Naive thymus-derived CD4-positive, alpha-beta T cell (primary cell): ENCODE results near the gene LIMK1. TPM values are rescaled to one million over a fixed set of nuclear protein-coding genes. Genes with fewer than 3 reads are reported as not detected.
"Not testable (repeated sequence)": the region's sequence is repeated elsewhere in the genome, so short reads cannot be mapped to it uniquely, and the experiment has no call there.

Source experiments
- ATAC-seq: fragments of 150-1000 bp; cut with Tn5 transposase; 2 replicates; pipeline ENCODE4 v1.10.0; 2021; ENCODE audit warnings: mild to moderate bottlenecking, moderate library complexity
- CTCF ChIA-PET: fragments of 350-600 bp; sonication (Branson Sonifier 250); formaldehyde crosslinking; loops from one replicate; lab custom pipeline; 2021; ENCODE audit warnings: antibody characterized with exemption; lab: Charles Lee
- POLR2A ChIA-PET: fragments of 350-600 bp; sonication (Branson Sonifier 250); formaldehyde crosslinking; loops from one replicate; lab custom pipeline; 2021; ENCODE audit warnings: antibody characterized with exemption, inconsistent platforms; lab: Charles Lee
- DNase-seq, 9 donors: peaks; one replicate each; pipeline versions ENCODE4 v3.0.0 to v3.0.0-alpha.2; 2020 to 2022; ENCODE audit warnings: mixed read lengths in 1 of 9
- H3K27ac ChIP-seq: one replicate; pipeline ENCODE4 v1.7.0; 2013; ENCODE audit warnings: mild to moderate bottlenecking, low read depth, low read length, moderate library complexity
- H3K27me3 ChIP-seq, 2 donors: one replicate each; pipeline ENCODE4 v1.7.0; 2013; ENCODE audit warnings: low read length in 2 of 2, mild to moderate bottlenecking in 2 of 2, moderate library complexity in 2 of 2; ENCODE audit not compliant: control insufficient read depth in 2 of 2, insufficient read depth in 2 of 2
- H3K36me3 ChIP-seq, 3 experiments: 1 replicate in 2 of 3; 2 replicates in 1 of 3; pipeline ENCODE4 v1.7.0; 2013; ENCODE audit warnings: low read length in 3 of 3, mild to moderate bottlenecking in 3 of 3, moderate library complexity in 1 of 3; ENCODE audit not compliant: insufficient read depth in 3 of 3, control insufficient read depth in 2 of 3
- H3K4me1 ChIP-seq, 2 donors: one replicate each; pipeline ENCODE4 v1.7.0; 2013; ENCODE audit warnings: low read length in 2 of 2, mild to moderate bottlenecking in 2 of 2, moderate library complexity in 1 of 2; ENCODE audit not compliant: control insufficient read depth in 2 of 2, insufficient read depth in 2 of 2
- H3K4me3 ChIP-seq: 2 replicates; pipeline ENCODE4 v1.7.0; 2013; ENCODE audit warnings: mild to moderate bottlenecking, low read length
- H3K9me3 ChIP-seq, 3 experiments: 1 replicate in 2 of 3; 2 replicates in 1 of 3; pipeline ENCODE4 v1.7.0; 2013; ENCODE audit warnings: low read length in 3 of 3; ENCODE audit not compliant: control insufficient read depth in 2 of 3
- H3K27ac Mint-ChIP-seq, 9 donors: one replicate each; pipeline ENCODE4 v1.8.0; 2020 to 2022; ENCODE audit warnings: mixed read lengths in 9 of 9, mild to moderate bottlenecking in 8 of 9, moderate library complexity in 5 of 9, inconsistent platforms in 2 of 9
- H3K27me3 Mint-ChIP-seq, 5 donors: one replicate each; pipeline ENCODE4 v1.8.0; 2021 to 2022; ENCODE audit warnings: mixed read lengths in 5 of 5, mild to moderate bottlenecking in 1 of 5
- H3K36me3 Mint-ChIP-seq, 5 donors: one replicate each; pipeline ENCODE4 v1.8.0; 2020 to 2022; ENCODE audit warnings: mixed read lengths in 5 of 5, mild to moderate bottlenecking in 3 of 5, inconsistent platforms in 1 of 5
- H3K4me1 Mint-ChIP-seq, 7 donors: one replicate each; pipeline ENCODE4 v1.8.0; 2020 to 2022; ENCODE audit warnings: mixed read lengths in 7 of 7, mild to moderate bottlenecking in 3 of 7, inconsistent platforms in 1 of 7
- H3K4me3 Mint-ChIP-seq, 10 donors: one replicate each; pipeline ENCODE4 v1.8.0; 2020 to 2022; ENCODE audit warnings: mild to moderate bottlenecking in 10 of 10, mixed read lengths in 10 of 10, moderate library complexity in 6 of 10, inconsistent platforms in 2 of 10
- H3K9me3 Mint-ChIP-seq, 11 donors: one replicate each; pipeline ENCODE4 v1.8.0; 2020 to 2022; ENCODE audit warnings: mixed read lengths in 11 of 11, mild to moderate bottlenecking in 4 of 11, inconsistent platforms in 1 of 11, moderate library complexity in 1 of 11
- intact Hi-C, 2 donors: fragments of 100-400 bp; cut with micrococcal nuclease; formaldehyde crosslinking; loops; one replicate each; pipeline ENCODE4 v1.15.1; 2023
- polyA plus RNA-seq, 2 donors: library from polyadenylated mRNA; unstranded; fragments of 300-500 nt; fragmentation: Illumina TruSeq; gene quantifications; one replicate each; pipeline ENCODE4 v1.2.3, GENCODE V29; 2021
- total RNA-seq, 6 experiments: library from RNA in 5 of 6; stranded (reverse) in 5 of 6; gene quantifications; 1 replicate in 5 of 6; 2 replicates in 1 of 6; pipeline ENCODE4 v1.2.3 and lab custom pipeline; 2021 to 2026

The LIMK1 gene
- total and polyA plus RNA-seq, 7 experiments from 2014 or later: 2.2 to 19.7 (median 11.4) TPM

DNA sequence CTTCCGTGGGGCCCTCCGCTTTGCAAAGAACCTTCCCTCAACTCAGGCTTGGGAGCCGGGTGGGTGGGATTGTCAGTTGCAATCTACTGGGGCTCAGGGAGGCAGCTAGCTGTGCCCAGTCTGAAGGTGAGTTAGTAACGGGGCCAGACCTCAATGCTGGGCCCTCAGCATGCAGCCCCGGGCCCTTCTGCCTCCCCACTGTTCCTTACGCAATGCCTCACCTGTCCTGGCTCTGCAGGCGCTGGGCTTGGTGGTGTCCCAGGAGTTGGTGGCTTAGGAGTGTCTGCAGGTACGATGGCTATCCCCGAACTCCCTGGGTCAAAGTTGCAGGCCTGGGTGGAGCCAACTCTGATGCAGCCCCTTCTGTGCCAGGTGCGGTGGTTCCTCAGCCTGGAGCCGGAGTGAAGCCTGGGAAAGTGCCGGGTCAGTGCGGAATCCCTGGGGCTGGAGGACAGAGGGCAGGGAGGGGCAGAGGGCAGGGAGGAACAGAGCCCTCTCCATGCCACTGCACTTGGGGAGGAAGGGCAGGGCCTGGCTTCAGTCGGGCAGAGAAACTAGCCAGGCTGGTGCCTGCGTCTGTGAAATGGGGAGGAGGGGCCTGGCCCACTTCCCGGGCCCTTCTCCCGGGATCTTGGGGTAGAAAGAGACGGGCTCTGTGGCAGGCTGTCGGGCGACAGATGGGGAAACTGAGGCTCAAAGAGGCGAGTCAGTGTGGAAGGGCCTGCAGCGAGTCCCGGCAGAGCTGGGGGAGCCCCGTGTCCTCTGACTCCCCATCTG is 40.7 kb upstream of the LIMK1 start:
- Mint-ChIP-seq H3K27ac (no peak overlapping the region), H3K4me1 (no peaks in the 10 kb centered on the region), H3K9me3 (no peaks in the 10 kb centered on the region), H3K36me3 (no peaks in the 10 kb centered on the region), H3K4me3 (no peak overlapping the region), H3K27me3 (peaks cover 0 to 4% (median 0%) of the 10 kb centered on the region in 5 donors)
- Histone ChIP-seq H3K4me3 (no peak overlapping the region), H3K36me3 (no peaks in the 10 kb centered on the region), H3K27ac (no peak overlapping the region), H3K27me3 (no peaks in the 10 kb centered on the region), H3K4me1 (no peaks in the 10 kb centered on the region), H3K9me3 (no peaks in the 10 kb centered on the region)
- intact Hi-C loops: no loop called here
- DNase-seq (no peak), ATAC-seq (no peak)
- ChIA-PET CTCF (no interaction called here), POLR2A (no interaction called here)

DNA sequence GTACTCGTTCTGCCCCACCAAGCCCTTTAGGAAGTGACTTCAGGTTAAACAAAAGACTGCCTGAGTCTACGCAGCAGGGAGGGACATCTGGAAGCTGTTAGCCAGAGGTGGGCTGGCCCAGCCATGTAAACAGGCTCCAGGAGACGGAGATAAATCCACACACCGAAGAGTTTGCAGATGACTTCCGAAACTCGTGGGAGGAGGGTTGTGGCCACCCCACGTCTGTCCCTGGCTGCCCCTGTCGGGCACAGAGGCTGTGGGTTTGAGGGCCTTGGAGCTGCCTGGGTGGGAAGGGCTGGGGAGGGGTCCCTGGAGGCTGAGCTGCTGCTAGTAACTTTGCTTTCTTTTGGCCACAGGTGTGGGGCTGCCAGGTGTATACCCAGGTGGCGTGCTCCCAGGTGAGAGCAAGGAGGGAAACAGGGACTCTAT is 40.1 kb upstream of the LIMK1 start:
- Mint-ChIP-seq H3K27ac (no peak overlapping the region), H3K27me3 (peaks cover 0 to 4% (median 0%) of the 10 kb centered on the region in 5 donors), H3K4me1 (no peaks in the 10 kb centered on the region), H3K36me3 (no peaks in the 10 kb centered on the region), H3K9me3 (no peaks in the 10 kb centered on the region), H3K4me3 (no peak overlapping the region)
- Histone ChIP-seq H3K36me3 (no peaks in the 10 kb centered on the region), H3K27ac (no peak overlapping the region), H3K4me1 (no peaks in the 10 kb centered on the region), H3K9me3 (no peaks in the 10 kb centered on the region), H3K4me3 (no peak overlapping the region), H3K27me3 (no peaks in the 10 kb centered on the region)
- no peak for ATAC-seq
- ChIA-PET POLR2A (no interaction called here), CTCF (no interaction called here)
- intact Hi-C loops: no loop called here
- DNase-seq: no peak

DNA sequence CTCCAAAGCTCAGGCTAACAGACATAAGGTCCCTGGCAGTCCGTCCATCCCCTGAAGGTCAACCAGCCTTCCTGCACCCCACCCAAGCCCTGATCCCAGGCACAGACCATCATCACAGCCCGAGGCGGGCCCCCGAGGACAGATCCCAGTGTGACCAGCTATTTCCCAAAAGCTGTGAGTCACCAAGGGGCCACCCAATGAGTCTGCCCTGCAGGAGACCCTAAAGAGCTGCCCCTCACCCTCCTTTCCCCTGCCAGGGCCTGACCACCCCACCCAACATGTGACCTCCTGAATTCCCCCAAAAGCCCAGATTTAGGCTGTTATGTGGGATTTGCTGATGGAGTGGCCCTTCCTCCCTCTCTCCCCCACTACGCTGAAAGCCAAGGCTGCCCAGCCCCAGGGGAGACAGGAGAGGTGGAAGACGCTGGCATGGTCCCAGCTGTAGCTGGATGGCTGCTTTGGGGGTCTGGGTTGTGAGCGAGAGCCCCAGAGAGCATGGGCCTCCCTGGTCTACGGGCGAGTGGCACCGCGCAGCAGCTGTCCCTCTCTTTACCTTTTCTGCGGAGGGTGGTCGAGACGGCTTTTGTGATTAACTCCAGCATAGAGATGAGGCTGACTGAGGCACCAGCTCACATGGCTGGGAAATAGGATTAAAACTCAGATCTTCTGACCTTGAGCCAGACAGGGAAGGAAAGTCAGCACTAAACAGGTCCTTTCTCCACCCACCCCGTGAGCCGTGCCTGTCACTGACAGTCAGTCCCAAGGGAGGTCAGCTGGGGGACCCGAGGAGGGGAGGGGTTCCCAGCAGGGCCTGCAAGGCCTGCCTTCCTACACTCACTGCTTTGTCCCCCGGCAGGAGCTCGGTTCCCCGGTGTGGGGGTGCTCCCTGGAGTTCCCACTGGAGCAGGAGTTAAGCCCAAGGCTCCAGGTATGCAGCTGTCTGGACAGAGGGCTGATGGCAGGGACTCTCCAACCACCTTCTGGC is 38.9 kb upstream of the LIMK1 start:
- DNase-seq (no peak), ATAC-seq (no peak)
- Histone ChIP-seq H3K27ac (no peak overlapping the region), H3K27me3 (no peaks in the 10 kb centered on the region), H3K4me1 (no peaks in the 10 kb centered on the region), H3K36me3 (no peaks in the 10 kb centered on the region), H3K4me3 (no peak overlapping the region), H3K9me3 (no peaks in the 10 kb centered on the region)
- Mint-ChIP-seq H3K9me3 (no peaks in the 10 kb centered on the region), H3K4me3 (no peak overlapping the region), H3K27ac (no peak overlapping the region), H3K36me3 (no peaks in the 10 kb centered on the region), H3K4me1 (no peaks in the 10 kb centered on the region), H3K27me3 (peaks cover 0 to 4% (median 0%) of the 10 kb centered on the region in 5 donors)
- intact Hi-C loops: no loop called here
- ChIA-PET CTCF (no interaction called here), POLR2A (no interaction called here)

DNA sequence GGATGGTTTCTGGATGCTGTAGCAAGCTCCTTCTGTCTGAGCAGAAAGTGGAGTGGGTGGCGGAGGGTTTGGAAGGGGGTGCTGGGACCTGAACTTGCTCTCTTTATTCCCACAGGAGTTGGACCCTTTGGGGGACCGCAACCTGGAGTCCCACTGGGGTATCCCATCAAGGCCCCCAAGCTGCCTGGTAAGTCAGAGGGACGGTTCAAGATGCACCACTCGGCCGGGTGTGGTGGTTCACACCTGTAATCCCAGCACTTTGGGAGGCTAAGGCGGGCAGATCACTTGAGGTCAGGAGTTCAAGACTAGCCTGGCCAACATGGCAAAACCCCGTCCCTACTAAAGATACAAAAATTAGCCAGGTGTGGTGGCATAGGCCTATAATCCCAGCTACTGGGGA is 37.0 kb upstream of the LIMK1 start:
- H3K4me1 ChIP-seq, H3K27ac ChIP-seq, H3K9me3 ChIP-seq, H3K27me3 ChIP-seq, H3K27ac Mint-ChIP-seq, H3K36me3 ChIP-seq, H3K4me3 ChIP-seq, H3K36me3 Mint-ChIP-seq, POLR2A ChIA-PET, H3K4me3 Mint-ChIP-seq, CTCF ChIA-PET, H3K9me3 Mint-ChIP-seq, H3K27me3 Mint-ChIP-seq, intact Hi-C loops, DNase-seq, ATAC-seq, H3K4me1 Mint-ChIP-seq: not testable (repeated sequence)

DNA sequence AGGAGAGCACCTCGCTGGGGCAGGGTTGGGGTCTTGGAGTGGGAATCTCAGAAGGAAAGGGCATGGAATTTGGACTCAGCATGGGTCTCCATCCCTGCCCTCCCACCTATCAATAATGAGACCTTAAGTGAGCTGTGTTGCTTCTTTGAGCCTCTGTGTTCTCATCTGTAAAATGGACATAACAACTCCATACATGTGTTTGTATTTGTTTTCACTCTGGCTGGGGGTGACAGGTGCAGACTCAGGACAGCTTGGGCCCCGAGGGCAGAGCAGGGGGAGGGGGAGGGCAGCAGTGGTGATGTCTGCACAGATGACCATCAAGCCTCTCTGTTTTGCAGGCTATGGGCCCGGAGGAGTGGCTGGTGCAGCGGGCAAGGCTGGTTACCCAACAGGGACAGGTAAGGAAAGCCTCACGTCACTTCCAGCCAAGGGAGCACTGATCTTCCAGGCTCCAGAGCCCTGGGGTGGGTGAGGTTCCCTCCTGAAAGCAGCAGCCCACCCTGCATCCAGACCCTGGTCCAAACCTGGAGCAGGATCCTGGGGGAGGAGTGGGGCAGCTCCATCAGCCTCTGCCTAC is 35.7 kb upstream of the LIMK1 start:
- Histone ChIP-seq H3K36me3 (no peaks in the 10 kb centered on the region), H3K4me1 (no peaks in the 10 kb centered on the region), H3K27me3 (no peaks in the 10 kb centered on the region), H3K9me3 (no peaks in the 10 kb centered on the region), H3K4me3 (no peak overlapping the region), H3K27ac (no peak overlapping the region)
- no peak for ATAC-seq
- no peak overlapping the region for H3K4me3 Mint-ChIP-seq
- no peaks in the 10 kb centered on the region for H3K36me3 Mint-ChIP-seq
- POLR2A ChIA-PET: no interaction called here
- H3K27ac Mint-ChIP-seq: no peak overlapping the region
- CTCF ChIA-PET: no interaction called here
- no peak for DNase-seq
- intact Hi-C loops: no loop called here
- H3K4me1 Mint-ChIP-seq: peaks cover 0 to 5% (median 0%) of the 10 kb centered on the region in 7 donors
- H3K27me3 Mint-ChIP-seq: peaks cover 0 to 4% (median 0%) of the 10 kb centered on the region in 5 donors
- no peaks in the 10 kb centered on the region for H3K9me3 Mint-ChIP-seq

DNA sequence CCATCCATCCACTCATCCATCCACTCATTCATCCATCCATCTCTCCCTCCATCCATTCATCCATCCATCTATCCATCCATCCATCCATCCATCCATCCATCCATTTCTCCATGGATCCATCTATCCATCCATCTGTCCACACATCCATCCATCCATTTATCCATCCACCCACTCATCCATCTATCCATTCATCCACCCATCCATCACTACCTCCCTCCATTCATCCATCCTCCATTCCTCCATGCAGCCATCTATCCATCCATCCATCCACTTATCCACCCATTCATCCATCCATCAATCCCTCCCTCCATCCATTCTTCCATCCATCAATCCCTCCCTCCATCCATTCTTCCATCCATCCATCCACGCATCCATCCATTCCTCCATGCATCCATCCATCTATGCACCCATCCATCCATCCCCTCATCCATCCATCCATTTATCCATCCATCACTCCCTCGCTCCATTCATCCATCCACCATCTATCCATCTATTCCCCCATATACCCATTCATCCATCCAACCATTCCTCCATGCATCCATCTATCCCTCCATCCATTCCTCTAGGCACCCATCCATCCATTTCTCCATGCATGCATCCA is 34.5 kb upstream of the LIMK1 start:
- ATAC-seq (no peak), DNase-seq (no peak)
- intact Hi-C loops: no loop called here
- H3K27me3 Mint-ChIP-seq: peaks cover 0 to 4% (median 0%) of the 10 kb centered on the region in 5 donors
- Histone ChIP-seq H3K27me3 (no peaks in the 10 kb centered on the region), H3K4me1 (no peaks in the 10 kb centered on the region), H3K9me3 (no peaks in the 10 kb centered on the region), H3K4me3 (no peak overlapping the region), H3K36me3 (no peaks in the 10 kb centered on the region), H3K27ac (no peak overlapping the region)
- H3K4me3 Mint-ChIP-seq: no peak overlapping the region
- ChIA-PET POLR2A (no interaction called here), CTCF (no interaction called here)
- H3K27ac Mint-ChIP-seq: no peak overlapping the region
- peaks cover 0 to 5% (median 0%) of the 10 kb centered on the region in 7 donors for H3K4me1 Mint-ChIP-seq
- H3K36me3 Mint-ChIP-seq: no peaks in the 10 kb centered on the region
- H3K9me3 Mint-ChIP-seq: peaks cover 0 to 3% (median 0%) of the 10 kb centered on the region in 11 donors
